ENCODE measurements around the gene SDK1. TPM values are rescaled to one million over a fixed set of nuclear protein-coding genes. Genes with fewer than 3 reads are reported as not detected.

Gene SDK1
- total and polyA plus RNA-seq, 2 experiments from 2014 or later, result 2.1 to 10.0 TPM

DNA sequence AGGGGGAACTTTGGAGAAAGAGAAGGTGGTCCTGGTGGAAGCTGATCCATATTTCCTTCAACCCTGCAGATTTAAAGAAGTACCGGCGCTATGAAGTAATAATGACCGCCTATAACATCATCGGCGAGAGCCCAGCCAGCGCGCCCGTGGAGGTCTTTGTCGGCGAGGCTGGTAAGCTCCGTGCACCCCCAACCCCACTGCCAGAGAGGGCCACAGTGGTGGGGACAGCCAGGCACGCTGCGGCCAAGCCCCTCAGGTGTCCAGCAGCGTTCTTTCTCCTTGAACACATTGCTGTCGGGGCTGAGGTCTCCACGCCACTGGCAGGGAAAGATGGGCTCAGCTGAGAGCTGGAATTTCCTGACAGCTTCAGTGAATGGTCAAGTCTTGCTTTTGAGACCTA is 877.4 kb downstream of the SDK1 start:
- Mint-ChIP-seq H3K4me3 (no peak overlapping the region), H3K27ac (no peak overlapping the region), H3K4me1 (peaks cover 2% of the 10 kb centered on the region; the same call in 2 of the 3 replicates), H3K27me3 (ENCODE audit: insufficient read depth, low read depth, poor library complexity) (peaks cover 6% of the 10 kb centered on the region), H3K9me3 (peaks cover 28% of the 10 kb centered on the region), H3K36me3 (ENCODE audit: low read depth) (peaks cover 36% of the 10 kb centered on the region)
- Histone ChIP-seq H3K9me2 (ENCODE audit: insufficient read depth) (no peaks in the 10 kb centered on the region), H3F3A (replicated peaks; ENCODE audit: low read depth) (no peaks in the 10 kb centered on the region), H3K4me3 (no peak overlapping the region), H2AFZ (no peak overlapping the region), H3K79me2 (replicated peaks; ENCODE audit: insufficient read depth) (no peaks in the 10 kb centered on the region), H3K4me2 (no peak overlapping the region), H3K27me3 (ENCODE audit: insufficient read depth) (no peaks in the 10 kb centered on the region), H4K20me1 (replicated peaks; ENCODE audit: insufficient read depth) (no peaks in the 10 kb centered on the region), H3K27ac (ENCODE audit: low read depth) (no peak overlapping the region), H3K4me1 (ENCODE audit: insufficient read depth) (no peaks in the 10 kb centered on the region), H3K36me3 (ENCODE audit: insufficient read depth) (no peaks in the 10 kb centered on the region)
- no peak for TF ChIP-seq JUNB (IDR thresholded peaks at IDR 0.05; ENCODE audit: unreplicated experiment)
- TF ChIP-seq ZNF114 (CRISPR knock-in tag; IDR thresholded peaks at IDR 0.05), result no peak
- TF ChIP-seq, protein P1, sequence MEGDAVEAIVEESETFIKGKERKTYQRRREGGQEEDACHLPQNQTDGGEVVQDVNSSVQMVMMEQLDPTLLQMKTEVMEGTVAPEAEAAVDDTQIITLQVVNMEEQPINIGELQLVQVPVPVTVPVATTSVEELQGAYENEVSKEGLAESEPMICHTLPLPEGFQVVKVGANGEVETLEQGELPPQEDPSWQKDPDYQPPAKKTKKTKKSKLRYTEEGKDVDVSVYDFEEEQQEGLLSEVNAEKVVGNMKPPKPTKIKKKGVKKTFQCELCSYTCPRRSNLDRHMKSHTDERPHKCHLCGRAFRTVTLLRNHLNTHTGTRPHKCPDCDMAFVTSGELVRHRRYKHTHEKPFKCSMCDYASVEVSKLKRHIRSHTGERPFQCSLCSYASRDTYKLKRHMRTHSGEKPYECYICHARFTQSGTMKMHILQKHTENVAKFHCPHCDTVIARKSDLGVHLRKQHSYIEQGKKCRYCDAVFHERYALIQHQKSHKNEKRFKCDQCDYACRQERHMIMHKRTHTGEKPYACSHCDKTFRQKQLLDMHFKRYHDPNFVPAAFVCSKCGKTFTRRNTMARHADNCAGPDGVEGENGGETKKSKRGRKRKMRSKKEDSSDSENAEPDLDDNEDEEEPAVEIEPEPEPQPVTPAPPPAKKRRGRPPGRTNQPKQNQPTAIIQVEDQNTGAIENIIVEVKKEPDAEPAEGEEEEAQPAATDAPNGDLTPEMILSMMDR (conservative IDR thresholded peaks at IDR 0.05; ENCODE audit: low read depth in 2 of 2), result no peak
- no peak for TF ChIP-seq EZH2phosphoT487 (IDR thresholded peaks at IDR 0.05; ENCODE audit: unreplicated experiment)
- TF ChIP-seq ZNF462 (CRISPR knock-in tag; IDR thresholded peaks at IDR 0.05), result no peak
- no peak for TF ChIP-seq STAT1 (IDR thresholded peaks at IDR 0.05; ENCODE audit: unreplicated experiment)
- no peak for TF ChIP-seq REST (IDR thresholded peaks at IDR 0.05; ENCODE audit: unreplicated experiment)
- TF ChIP-seq, protein P2, sequence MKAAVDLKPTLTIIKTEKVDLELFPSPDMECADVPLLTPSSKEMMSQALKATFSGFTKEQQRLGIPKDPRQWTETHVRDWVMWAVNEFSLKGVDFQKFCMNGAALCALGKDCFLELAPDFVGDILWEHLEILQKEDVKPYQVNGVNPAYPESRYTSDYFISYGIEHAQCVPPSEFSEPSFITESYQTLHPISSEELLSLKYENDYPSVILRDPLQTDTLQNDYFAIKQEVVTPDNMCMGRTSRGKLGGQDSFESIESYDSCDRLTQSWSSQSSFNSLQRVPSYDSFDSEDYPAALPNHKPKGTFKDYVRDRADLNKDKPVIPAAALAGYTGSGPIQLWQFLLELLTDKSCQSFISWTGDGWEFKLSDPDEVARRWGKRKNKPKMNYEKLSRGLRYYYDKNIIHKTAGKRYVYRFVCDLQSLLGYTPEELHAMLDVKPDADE (IDR thresholded peaks at IDR 0.05), result no peak
- no peak for TF ChIP-seq CREB1 (CRISPR knock-in tag; IDR thresholded peaks at IDR 0.05; ENCODE audit: low read depth)
- no peak for TF ChIP-seq NANOG (IDR thresholded peaks at IDR 0.05; ENCODE audit: borderline replicate concordance)
- TF ChIP-seq ZNF331 (CRISPR knock-in tag; IDR thresholded peaks at IDR 0.05; ENCODE audit: low read depth), result no peak
- no peak for TF ChIP-seq EZH2 (IDR thresholded peaks at IDR 0.05; ENCODE audit: low read depth, unreplicated experiment)
- ATAC-seq (no peak), DNase-seq (ENCODE audit: low spot score) (no peak)

Data from GM23338 (cell line).